Fibroblast of pulmonary artery (primary cell): ENCODE data around the gene TMEM115.
A peak's percentile ranks its signal among the peaks of the same experiment; 100 is the strongest.

Source experiments
- DNase-seq: peaks from one replicate; pipeline ENCODE4 v3.0.0-alpha.2; 2010; ENCODE audit warnings: low read depth
- H3K4me3 ChIP-seq: replicated peaks from 2 replicates; pipeline ENCODE4 v1.5.1; 2011; ENCODE audit warnings: low read depth, mild to moderate bottlenecking, control low read depth, low read length, moderate library complexity
- CTCF ChIP-seq: IDR thresholded peaks from 2 replicates; pipeline ENCODE4 v1.5.1; 2011; ENCODE audit warnings: mild to moderate bottlenecking, control low read depth, low read length, inconsistent platforms; ENCODE audit errors: missing control alignments

Gene TMEM115, protein sequence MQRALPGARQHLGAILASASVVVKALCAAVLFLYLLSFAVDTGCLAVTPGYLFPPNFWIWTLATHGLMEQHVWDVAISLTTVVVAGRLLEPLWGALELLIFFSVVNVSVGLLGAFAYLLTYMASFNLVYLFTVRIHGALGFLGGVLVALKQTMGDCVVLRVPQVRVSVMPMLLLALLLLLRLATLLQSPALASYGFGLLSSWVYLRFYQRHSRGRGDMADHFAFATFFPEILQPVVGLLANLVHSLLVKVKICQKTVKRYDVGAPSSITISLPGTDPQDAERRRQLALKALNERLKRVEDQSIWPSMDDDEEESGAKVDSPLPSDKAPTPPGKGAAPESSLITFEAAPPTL

DNA sequence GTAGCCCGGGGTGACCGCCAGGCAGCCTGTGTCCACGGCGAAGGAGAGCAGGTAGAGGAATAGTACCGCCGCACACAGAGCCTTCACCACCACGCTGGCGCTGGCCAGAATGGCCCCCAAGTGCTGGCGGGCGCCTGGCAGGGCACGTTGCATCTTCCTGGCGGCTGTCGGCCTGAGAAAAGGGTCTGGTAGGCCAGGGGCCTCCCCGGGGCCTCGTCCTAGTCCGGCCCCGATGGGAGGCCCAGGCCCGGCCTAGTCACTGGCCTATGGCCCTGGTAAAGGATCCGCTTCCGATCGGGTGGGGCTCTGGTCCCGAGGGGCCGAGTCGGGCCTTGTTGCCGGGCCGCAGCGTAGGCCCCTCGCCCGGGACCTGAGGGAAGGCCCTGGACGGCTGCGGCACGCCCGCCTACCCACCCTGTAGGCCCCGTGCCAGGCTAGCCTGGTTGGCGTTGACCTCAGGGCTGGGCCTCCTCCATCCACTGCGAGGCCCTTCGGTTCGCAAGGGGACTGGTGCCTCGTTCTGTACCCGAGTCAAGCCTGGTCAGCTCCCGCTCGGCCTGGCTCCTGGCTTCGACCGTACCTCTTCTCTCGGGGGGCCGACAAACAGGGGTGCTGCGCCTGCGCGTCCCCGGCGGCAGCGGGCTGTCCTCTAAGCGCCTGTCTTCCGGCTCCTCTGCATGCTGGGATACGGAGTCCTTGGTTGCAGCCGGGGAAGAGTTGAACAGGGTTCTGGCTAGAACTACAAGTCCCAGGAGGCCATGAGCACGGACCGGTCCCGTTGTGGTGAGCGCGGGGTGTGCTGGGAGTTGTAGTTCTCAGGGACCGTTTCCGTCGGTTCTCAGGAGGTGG lies at the start of gene TMEM115:
Gene TMEM115, minus strand, starts transcription at position 611 of the 849 bp plus-strand sequence. Its CDS starts 458 bp downstream, at position 153.
- TF ChIP-seq CTCF: no peak

GRCh38 chr3:50408443-50408944 lies 49.2 kb upstream of the TMEM115 start:
- TF ChIP-seq CTCF: no peak
- no peak overlapping the region for H3K4me3 ChIP-seq
- DNase-seq: no peak

More for the DNA sequence above, at the start of gene TMEM115:
- peak within 1 kb of the TSS; percentile 88 for H3K4me3 ChIP-seq
- DNase-seq: peak; percentile 99

DNA sequence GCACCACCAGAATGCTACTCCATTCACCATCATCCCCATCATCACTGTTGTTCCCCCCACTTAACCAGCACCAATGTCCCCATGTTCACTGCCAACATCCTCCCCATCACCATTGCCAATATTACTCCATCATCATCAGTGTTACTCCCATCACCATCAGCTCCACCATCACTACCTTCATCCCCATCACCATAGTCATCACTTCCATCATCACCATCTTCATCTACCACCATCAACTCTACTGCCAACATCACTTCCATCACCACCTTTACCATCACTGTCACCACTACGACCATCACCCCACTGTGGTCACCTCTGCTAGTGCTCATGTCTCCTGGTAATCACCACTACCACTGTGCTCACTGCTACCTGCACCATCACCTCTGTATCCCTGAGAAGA lies 47.2 kb upstream of the TMEM115 start:
- DNase-seq: no peak
- H3K4me3 ChIP-seq: no peak overlapping the region
- TF ChIP-seq CTCF: no peak

- peak; percentile 23 for DNase-seq
- no peak overlapping the region for H3K4me3 ChIP-seq
- no peak for TF ChIP-seq CTCF
Measured at GRCh38 chr3:50405249-50405648, 45.9 kb upstream of the TMEM115 start.

- DNase-seq: no peak
- no peak for TF ChIP-seq CTCF
- no peak overlapping the region for H3K4me3 ChIP-seq
Measured at GRCh38 chr3:50401978-50402595, 42.8 kb upstream of the TMEM115 start.

DNA sequence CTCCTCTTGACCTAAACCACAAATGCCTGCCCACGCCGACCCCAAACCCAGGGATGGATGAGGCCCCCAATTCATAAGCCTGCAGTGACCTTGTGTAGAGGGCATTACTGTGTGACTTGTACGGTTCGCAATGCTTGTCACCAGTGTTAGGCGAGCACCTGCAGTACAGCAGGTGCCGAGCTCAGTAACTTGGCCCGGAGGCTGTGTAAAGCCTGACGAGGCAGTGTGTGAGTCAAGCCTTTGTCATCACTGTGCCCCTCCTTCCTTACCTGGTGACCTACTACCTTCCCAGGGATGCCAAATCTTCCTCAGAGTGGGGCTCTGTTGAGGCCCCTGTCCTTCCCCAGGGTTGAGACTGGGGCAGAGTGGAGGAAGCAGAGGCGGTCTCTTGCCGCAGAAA lies 37.2 kb upstream of the TMEM115 start:
- no peak for DNase-seq
- TF ChIP-seq CTCF: no peak
- H3K4me3 ChIP-seq: no peak overlapping the region
